BJ (cell line): ENCODE measurements around the gene TPPP3. TPM values are rescaled to one million over a fixed set of nuclear protein-coding genes. Genes with fewer than 3 reads are reported as not detected.

Experiments used
- CTCF ChIA-PET: fragments of 350-600 bp; formaldehyde crosslinking; extraction: SDS; loops from one replicate; lab custom pipeline; 2021; ENCODE audit warnings: antibody characterized with exemption, inconsistent platforms; lab: Yijun Ruan, JAX
- POLR2A ChIA-PET: fragments of 300-600 bp; sonication (Branson Sonifier 250); formaldehyde crosslinking; extraction: SDS; loops from one replicate; lab custom pipeline; 2021; ENCODE audit warnings: antibody characterized with exemption; lab: Charles Lee
- DNase-seq: peaks from one replicate; pipeline ENCODE4 v3.0.0-alpha.2; 2011; ENCODE audit warnings: low read depth
- H3K27me3 ChIP-seq: 2 replicates; pipeline ENCODE4 v1.6.0; 2011; ENCODE audit warnings: low read length; ENCODE audit not compliant: control insufficient read depth, insufficient read depth
- H3K36me3 ChIP-seq: 2 replicates; pipeline ENCODE4 v1.5.1; 2011; ENCODE audit warnings: low read length; ENCODE audit not compliant: control insufficient read depth, insufficient read depth
- H3K4me3 ChIP-seq: 2 replicates; pipeline ENCODE4 v1.5.1; 2011; ENCODE audit warnings: low read depth, mild to moderate bottlenecking, control low read depth, low read length
- polyA plus RNA-seq: library from polyadenylated mRNA; depleted of rRNA; stranded (reverse); fragments of >200 nt; gene quantifications from 2 replicates; pipeline ENCODE4 v1.2.3, GENCODE V29; 2011
- TF ChIP-seq, protein P1 (sequence below): IDR thresholded peaks from 2 replicates; pipeline ENCODE4 v1.5.1; 2011; ENCODE audit warnings: low read depth, mild to moderate bottlenecking, control low read depth, inconsistent platforms, low read length, moderate library complexity; ENCODE audit not compliant: insufficient read depth

Gene TPPP3
- polyA plus RNA-seq, 1 experiment, result 0.64 TPM

DNA sequence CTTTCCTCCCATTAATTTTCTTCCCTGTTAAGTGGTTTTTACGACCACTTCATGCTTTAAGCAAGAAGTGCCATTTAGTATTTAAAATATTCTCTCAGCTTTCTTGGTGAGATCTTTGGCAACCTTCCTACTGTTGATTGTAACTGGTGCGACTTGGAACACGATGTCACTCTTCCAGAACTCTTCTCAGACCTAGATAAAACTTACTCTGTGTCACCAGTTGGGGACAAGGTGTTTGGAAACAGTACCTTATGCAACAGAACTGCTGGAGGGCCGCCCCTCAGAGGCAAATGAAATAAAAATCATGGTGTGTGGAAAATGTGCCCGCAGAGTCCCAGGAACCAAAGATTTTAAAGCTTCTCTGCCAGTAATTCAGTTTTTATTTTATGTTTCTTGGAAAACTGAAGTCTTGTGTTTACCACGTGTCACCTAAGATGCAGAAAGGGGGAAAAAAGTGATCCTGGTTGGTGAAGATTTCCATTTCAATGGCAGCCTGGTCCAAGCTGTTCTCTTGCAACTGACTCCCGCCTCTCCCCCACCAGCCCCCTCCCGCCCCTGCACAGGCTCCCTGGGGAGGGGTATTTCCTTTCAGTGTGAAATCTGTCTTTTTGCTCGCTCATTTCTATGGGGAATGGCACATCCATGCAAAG is 30.4 kb upstream of the TPPP3 start:
- Histone ChIP-seq H3K4me3 (no peak overlapping the region), H3K27me3 (peaks cover 18% of the 10 kb centered on the region), H3K36me3 (no peaks in the 10 kb centered on the region)
- ChIA-PET POLR2A (no interaction called here), CTCF (interaction anchor here (1.1 to 10.5 kb wide), 5 partner anchors 9 to 56 kb away, joined by 3 to 276 read pairs (median 48); partner anchors contain the start of genes ATP6V0D1 and ZDHHC1)
- DNase-seq, result no peak
- TF ChIP-seq, protein P1, sequence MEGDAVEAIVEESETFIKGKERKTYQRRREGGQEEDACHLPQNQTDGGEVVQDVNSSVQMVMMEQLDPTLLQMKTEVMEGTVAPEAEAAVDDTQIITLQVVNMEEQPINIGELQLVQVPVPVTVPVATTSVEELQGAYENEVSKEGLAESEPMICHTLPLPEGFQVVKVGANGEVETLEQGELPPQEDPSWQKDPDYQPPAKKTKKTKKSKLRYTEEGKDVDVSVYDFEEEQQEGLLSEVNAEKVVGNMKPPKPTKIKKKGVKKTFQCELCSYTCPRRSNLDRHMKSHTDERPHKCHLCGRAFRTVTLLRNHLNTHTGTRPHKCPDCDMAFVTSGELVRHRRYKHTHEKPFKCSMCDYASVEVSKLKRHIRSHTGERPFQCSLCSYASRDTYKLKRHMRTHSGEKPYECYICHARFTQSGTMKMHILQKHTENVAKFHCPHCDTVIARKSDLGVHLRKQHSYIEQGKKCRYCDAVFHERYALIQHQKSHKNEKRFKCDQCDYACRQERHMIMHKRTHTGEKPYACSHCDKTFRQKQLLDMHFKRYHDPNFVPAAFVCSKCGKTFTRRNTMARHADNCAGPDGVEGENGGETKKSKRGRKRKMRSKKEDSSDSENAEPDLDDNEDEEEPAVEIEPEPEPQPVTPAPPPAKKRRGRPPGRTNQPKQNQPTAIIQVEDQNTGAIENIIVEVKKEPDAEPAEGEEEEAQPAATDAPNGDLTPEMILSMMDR, result no peak

DNA sequence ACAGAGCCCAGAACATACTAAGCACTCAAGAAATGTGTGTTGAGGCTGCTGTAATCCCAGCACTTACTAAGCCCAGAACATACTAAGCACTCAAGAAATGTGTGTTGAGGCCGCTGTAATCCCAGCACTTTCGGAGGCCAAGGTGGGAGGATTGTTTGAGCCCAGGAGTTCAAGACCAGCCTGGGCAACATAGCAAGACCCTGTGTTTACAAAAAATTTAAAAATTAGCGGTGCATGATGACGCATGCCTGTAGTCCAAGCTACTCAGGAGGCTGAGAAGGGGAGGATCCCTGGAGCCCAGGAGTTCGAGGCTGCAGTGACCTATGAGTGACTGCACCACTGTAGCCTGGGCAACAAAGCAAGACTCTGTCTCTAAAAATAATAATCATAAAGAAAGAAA is 29.7 kb upstream of the TPPP3 start:
- no peak for DNase-seq
- TF ChIP-seq, protein P1, result no peak
- POLR2A ChIA-PET, result no interaction called here
- CTCF ChIA-PET, result interaction anchor here (10.5 kb wide), 1 partner anchor 41 kb away, joined by 276 read pairs; no protein-coding TSS in a partner anchor
- peaks cover 18% of the 10 kb centered on the region for H3K27me3 ChIP-seq
- H3K4me3 ChIP-seq, result no peak overlapping the region
- no peaks in the 10 kb centered on the region for H3K36me3 ChIP-seq

DNA sequence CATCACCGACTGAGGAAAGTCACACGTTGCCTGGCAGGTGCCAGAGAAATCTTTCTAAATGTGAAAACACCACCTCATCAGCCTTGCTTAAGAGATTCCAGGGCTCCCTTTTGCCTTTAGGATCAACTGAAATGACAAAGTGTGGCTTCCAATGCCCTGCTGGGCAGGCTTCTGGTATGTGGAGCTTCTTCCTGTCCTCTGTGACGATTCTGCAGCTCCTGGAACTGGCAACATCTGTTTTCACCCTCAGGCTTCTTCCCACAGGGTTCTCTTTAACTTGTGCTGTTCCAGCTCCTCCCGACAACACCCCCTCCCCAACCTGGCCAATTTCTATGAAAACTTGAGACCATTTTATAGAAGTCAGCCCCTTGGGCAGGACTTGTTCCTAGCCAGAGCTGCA is 27.7 kb upstream of the TPPP3 start:
- DNase-seq, result no peak
- no peak overlapping the region for H3K4me3 ChIP-seq
- POLR2A ChIA-PET, result interaction anchor here (0.6 kb wide), 1 partner anchor 391 kb away, joined by 8 read pairs; no protein-coding TSS in a partner anchor
- H3K27me3 ChIP-seq, result peaks cover 12% of the 10 kb centered on the region
- CTCF ChIA-PET, result interaction anchor here (0.7 to 10.5 kb wide), 2 partner anchors 43 to 60 kb away, joined by 3 to 276 read pairs; partner anchors contain the start of gene ATP6V0D1
- TF ChIP-seq, protein P1, result no peak
- no peaks in the 10 kb centered on the region for H3K36me3 ChIP-seq

DNA sequence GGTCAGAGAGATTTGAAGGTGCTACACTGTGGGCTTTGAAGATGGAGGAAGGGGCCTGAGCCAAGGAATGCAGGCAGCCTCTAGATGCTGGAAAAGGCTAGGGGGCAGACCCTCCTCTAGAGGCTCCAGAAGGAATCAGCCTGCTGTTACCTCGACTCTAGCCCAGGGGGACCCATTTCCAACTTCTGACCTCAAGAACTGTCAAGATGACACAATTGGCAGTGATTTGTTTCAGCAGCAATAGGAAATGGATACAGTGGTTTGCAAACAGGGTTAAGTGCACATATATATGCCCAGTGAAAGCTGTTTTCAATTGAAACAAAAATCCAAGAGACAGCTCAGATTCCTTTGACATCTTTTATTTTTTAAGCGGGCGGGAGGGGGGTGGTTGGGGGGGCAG is 26.6 kb upstream of the TPPP3 start:
- ChIA-PET CTCF (interaction anchor here (0.6 to 10.5 kb wide), 5 partner anchors 8 to 159 kb away, joined by 3 to 276 read pairs (median 3); partner anchors contain the start of gene TPPP3), POLR2A (no interaction called here)
- no peak overlapping the region for H3K4me3 ChIP-seq
- H3K27me3 ChIP-seq, result peaks cover 7% of the 10 kb centered on the region
- H3K36me3 ChIP-seq, result no peaks in the 10 kb centered on the region
- no peak for DNase-seq
- TF ChIP-seq, protein P1, result no peak

DNA sequence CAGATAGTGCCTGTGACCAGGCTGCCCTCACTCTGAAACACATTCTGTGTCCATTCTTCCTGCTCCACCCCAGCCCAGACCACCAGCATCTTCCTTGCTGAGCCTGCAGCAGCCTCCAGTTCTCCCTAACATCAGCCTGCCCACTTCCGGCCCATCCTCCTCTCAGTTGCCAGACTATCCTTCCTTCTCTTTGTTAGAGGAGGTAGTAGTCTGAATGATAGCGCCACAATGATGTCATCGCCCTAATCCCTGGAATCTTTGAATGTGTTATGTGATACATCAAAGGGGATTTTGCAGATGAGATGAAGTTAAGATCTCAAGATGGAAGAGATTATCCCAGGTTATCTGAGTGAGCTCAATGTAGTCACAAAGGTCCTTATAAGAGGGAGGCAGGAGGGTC is 26.2 kb upstream of the TPPP3 start:
- POLR2A ChIA-PET, result no interaction called here

More for the DNA sequence above, 26.2 kb upstream of the TPPP3 start:
- Histone ChIP-seq H3K36me3 (no peaks in the 10 kb centered on the region), H3K4me3 (no peak overlapping the region), H3K27me3 (peaks cover 5% of the 10 kb centered on the region; the same call in 1 of the 2 replicates)
- CTCF ChIA-PET, result interaction anchor here (0.6 to 10.5 kb wide), 5 partner anchors 9 to 66 kb away, joined by 3 to 276 read pairs (median 3); no protein-coding TSS in a partner anchor
- TF ChIP-seq, protein P1, result no peak
- DNase-seq, result no peak
